PC-3 (cell line): ENCODE results near the gene INAFM2. TPM values are rescaled to one million over a fixed set of nuclear protein-coding genes. Genes with fewer than 3 reads are reported as not detected.

Experiments used
- ATAC-seq: fragments of 200-7000 bp; cut with Tn5 transposase; 2 replicates; pipeline ENCODE4 v1.9.1; 2020; ENCODE audit warnings: mild to moderate bottlenecking, moderate library complexity
- BruUV-seq: library from RNA; stranded (reverse); fragments of 400-500 nt; replicated peaks from 2 replicates; lab custom pipeline; 2021; lab: Mats Ljungman, UMichigan
- CTCF ChIA-PET: fragments of 300-600 bp; sonication (Branson Sonifier 250); formaldehyde crosslinking; loops from one replicate; lab custom pipeline; 2022; ENCODE audit warnings: antibody characterized with exemption; lab: Charles Lee
- POLR2A ChIA-PET: fragments of 300-600 bp; sonication (Branson Sonifier 250); formaldehyde crosslinking; loops from one replicate; lab custom pipeline; 2022; ENCODE audit warnings: antibody characterized with exemption; ENCODE audit not compliant: unreplicated experiment; lab: Charles Lee
- DNase-seq: peaks from one replicate; pipeline ENCODE4 v3.0.0-alpha.2; 2015
- H2AFZ ChIP-seq: fragments of 300-600 bp; sonication (generic); 2 replicates; pipeline ENCODE4 v1.6.0; 2016; ENCODE audit warnings: antibody characterized with exemption, low read length
- H3F3A ChIP-seq: fragments of 300-600 bp; sonication (generic); one replicate; pipeline ENCODE4 v1.6.0; 2017; ENCODE audit warnings: antibody characterized with exemption, low read length, control low read depth, mild to moderate bottlenecking; ENCODE audit not compliant: unreplicated experiment
- H3K27ac ChIP-seq: fragments of 300-600 bp; sonication (generic); 2 replicates; pipeline ENCODE4 v1.5.1; 2016; ENCODE audit warnings: mild to moderate bottlenecking, low read length
- H3K27me3 ChIP-seq: fragments of 300-600 bp; sonication (generic); 2 replicates; pipeline ENCODE4 v1.6.1; 2016; ENCODE audit warnings: low read length, mixed read lengths
- H3K36me3 ChIP-seq: fragments of 300-600 bp; sonication (generic); 2 replicates; pipeline ENCODE4 v1.6.1; 2016; ENCODE audit warnings: low read depth, mixed run types, low read length, mixed read lengths
- H3K4me1 ChIP-seq: fragments of 300-600 bp; sonication (generic); 2 replicates; pipeline ENCODE4 v1.5.1; 2016; ENCODE audit warnings: low read length; ENCODE audit not compliant: insufficient read depth
- H3K4me2 ChIP-seq: fragments of 300-600 bp; sonication (generic); 2 replicates; pipeline ENCODE4 v1.6.0; 2016; ENCODE audit warnings: low read length
- H3K4me3 ChIP-seq: fragments of 300-600 bp; sonication (generic); 2 replicates; pipeline ENCODE4 v1.5.1; 2016; ENCODE audit warnings: mild to moderate bottlenecking, low read length, mixed read lengths
- H3K79me2 ChIP-seq: fragments of 300-600 bp; sonication (generic); 2 replicates; pipeline ENCODE4 v1.6.1; 2017; ENCODE audit warnings: low read length, mixed read lengths
- H3K9ac ChIP-seq: fragments of 300-600 bp; sonication (generic); 2 replicates; pipeline ENCODE4 v1.6.0; 2016; ENCODE audit warnings: mild to moderate bottlenecking, low read length
- H3K9me2 ChIP-seq: fragments of 300-600 bp; sonication (generic); replicated peaks from 2 replicates; pipeline ENCODE4 v1.6.1; 2016; ENCODE audit warnings: mixed run types, low read length, mixed read lengths
- H3K9me3 ChIP-seq: fragments of 300-600 bp; sonication (generic); 2 replicates; pipeline ENCODE4 v1.6.1; 2016; ENCODE audit warnings: low read length, mixed read lengths
- H4K20me1 ChIP-seq: fragments of 300-600 bp; sonication (generic); 2 replicates; pipeline ENCODE4 v1.6.1; 2016; ENCODE audit warnings: low read length, mixed read lengths
- EZH2 ChIP-seq: fragments of 300-600 bp; sonication (generic); IDR thresholded peaks from one replicate; pipeline ENCODE4 v1.6.1; 2017; ENCODE audit warnings: antibody characterized with exemption, mild to moderate bottlenecking, low read length; ENCODE audit not compliant: unreplicated experiment
- EZH2phosphoT487 ChIP-seq: fragments of 300-600 bp; sonication (generic); IDR thresholded peaks from 2 replicates; pipeline ENCODE4 v1.6.1; 2018; ENCODE audit warnings: mild to moderate bottlenecking, antibody characterized with exemption, low read length, borderline replicate concordance
- intact Hi-C: fragments of 100-400 bp; cut with micrococcal nuclease; formaldehyde crosslinking; loops from 2 replicates; pipeline ENCODE4 v1.9.0; 2023
- total RNA-seq: library from RNA; depleted of rRNA; stranded (reverse); fragments of >200 nt; gene quantifications from 2 replicates; pipeline ENCODE4 v1.2.3, GENCODE V29; 2014
- TF ChIP-seq, protein P1 (sequence below): fragments of 300-600 bp; sonication (generic); conservative IDR thresholded peaks from 2 replicates; pipeline ENCODE4 v1.5.1; 2017; ENCODE audit warnings: antibody characterized with exemption, low read depth, mild to moderate bottlenecking, low read length

INAFM2 gene
- total RNA-seq, 1 experiment from 2014 or later: 22.1 TPM

DNA sequence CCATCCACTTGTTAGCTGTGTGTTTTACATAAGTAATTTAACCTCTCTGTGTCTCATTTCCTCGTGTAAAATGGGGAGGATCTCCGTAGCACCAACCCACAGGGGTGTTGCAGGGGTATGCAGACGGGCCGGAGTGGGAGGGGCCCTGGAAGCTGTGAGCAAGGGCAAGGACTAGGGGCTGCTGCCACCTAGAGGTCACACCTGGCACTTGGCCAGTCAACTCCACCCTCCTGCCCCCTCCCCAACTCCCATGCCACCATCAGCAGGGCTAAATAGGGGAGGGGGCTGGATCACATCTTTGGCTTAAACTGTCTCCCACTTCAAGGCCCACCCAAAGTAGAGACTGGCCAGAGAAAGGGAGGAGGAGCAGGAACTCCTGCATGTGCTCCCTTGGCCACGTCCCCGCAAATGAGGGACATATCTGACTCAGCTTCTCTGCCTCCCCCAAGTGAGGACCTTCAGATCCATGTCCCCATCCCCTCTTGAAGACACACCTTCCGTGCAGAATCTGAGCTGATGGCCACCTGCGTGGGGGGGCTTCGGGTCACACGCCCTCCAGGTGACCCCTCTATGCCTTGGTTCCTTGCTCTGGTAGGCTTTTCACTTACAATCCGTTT lies 14.7 kb downstream of the INAFM2 start:
- H3K27ac ChIP-seq: peak overlapping the region; percentile 100
- H3K9me2 ChIP-seq: no peaks in the 10 kb centered on the region
- H3K27me3 ChIP-seq: no peaks in the 10 kb centered on the region
- H3K4me3 ChIP-seq: peak overlapping the region; percentile 75
- peak overlapping the region; percentile 97 for H3K4me2 ChIP-seq
- no peaks in the 10 kb centered on the region for H4K20me1 ChIP-seq
- DNase-seq (peak; percentile 73), ATAC-seq (peak; percentile 3; the same call in 1 of the 2 replicates)
- BruUV-seq: no TSS peak
- peaks cover 10% of the 10 kb centered on the region for H3F3A ChIP-seq
- POLR2A ChIA-PET: interaction anchor here (1.1 to 2.0 kb wide), 2 partner anchors 10 to 13 kb away, joined by 3 to 8 read pairs; no protein-coding TSS in a partner anchor
- peaks cover 66% of the 10 kb centered on the region for H3K4me1 ChIP-seq
- H3K9ac ChIP-seq: peak overlapping the region; percentile 98
- no peaks in the 10 kb centered on the region for H3K9me3 ChIP-seq
- peaks cover 48% of the 10 kb centered on the region for H3K36me3 ChIP-seq
- no peak for TF ChIP-seq EZH2
- TF ChIP-seq EZH2phosphoT487: no peak
- TF ChIP-seq, protein P1, sequence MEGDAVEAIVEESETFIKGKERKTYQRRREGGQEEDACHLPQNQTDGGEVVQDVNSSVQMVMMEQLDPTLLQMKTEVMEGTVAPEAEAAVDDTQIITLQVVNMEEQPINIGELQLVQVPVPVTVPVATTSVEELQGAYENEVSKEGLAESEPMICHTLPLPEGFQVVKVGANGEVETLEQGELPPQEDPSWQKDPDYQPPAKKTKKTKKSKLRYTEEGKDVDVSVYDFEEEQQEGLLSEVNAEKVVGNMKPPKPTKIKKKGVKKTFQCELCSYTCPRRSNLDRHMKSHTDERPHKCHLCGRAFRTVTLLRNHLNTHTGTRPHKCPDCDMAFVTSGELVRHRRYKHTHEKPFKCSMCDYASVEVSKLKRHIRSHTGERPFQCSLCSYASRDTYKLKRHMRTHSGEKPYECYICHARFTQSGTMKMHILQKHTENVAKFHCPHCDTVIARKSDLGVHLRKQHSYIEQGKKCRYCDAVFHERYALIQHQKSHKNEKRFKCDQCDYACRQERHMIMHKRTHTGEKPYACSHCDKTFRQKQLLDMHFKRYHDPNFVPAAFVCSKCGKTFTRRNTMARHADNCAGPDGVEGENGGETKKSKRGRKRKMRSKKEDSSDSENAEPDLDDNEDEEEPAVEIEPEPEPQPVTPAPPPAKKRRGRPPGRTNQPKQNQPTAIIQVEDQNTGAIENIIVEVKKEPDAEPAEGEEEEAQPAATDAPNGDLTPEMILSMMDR: peak; percentile 90
- CTCF ChIA-PET: interaction anchor here (0.5 to 2.0 kb wide), 7 partner anchors 10 to 49 kb away, joined by 3 to 10 read pairs (median 4); partner anchors contain the start of gene INAFM2
- intact Hi-C loops: loop anchor here (1.0 to 5.0 kb wide), 3 partner anchors 17 to 231 kb away; partner anchors contain the start of gene BMF
- H2AFZ ChIP-seq: no peak overlapping the region
- H3K79me2 ChIP-seq: peaks cover 63% of the 10 kb centered on the region

DNA sequence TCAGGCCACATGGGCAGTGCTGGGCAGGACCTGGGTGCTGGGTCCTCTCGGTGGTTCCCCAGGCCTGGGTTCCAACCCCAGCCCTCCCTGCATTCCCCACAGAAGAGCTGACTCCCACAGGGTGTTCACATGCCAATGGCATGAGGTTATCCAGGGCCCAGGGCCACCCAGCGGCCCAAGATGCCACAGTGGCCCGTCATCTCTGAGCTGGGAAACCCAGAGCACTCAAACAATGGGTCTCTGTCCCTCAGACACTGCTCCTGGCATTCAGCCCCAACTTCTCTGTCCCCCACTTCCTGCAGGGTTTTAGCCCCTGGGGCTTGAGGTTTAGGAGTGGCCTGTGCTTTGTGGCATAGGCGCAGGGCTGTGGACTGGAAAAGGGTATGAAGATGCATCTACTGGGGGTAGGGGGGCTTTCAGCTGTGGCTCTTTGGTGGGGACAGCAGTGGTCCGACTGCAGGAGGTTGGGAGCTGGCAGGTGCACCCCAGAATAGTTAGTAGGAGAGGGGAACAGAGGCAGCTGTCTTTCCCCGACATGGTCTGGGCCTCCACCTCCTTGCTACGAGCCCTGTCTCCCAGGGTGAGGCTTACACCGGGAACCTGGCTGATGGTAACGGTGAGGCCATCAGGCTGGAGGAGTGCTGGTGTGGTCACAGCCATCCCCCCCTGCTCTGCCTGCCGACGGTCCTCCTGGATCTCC lies 15.6 kb downstream of the INAFM2 start:
- H3K9me3 ChIP-seq: no peaks in the 10 kb centered on the region
- no peaks in the 10 kb centered on the region for H4K20me1 ChIP-seq
- peak overlapping the region; percentile 100 for H3K27ac ChIP-seq
- no peak for TF ChIP-seq EZH2phosphoT487
- TF ChIP-seq, protein P1: no peak
- peaks cover 11% of the 10 kb centered on the region for H3F3A ChIP-seq
- no peak overlapping the region for H2AFZ ChIP-seq
- ATAC-seq (peak; percentile 58), DNase-seq (peak; percentile 99)
- H3K4me2 ChIP-seq: peak overlapping the region; percentile 97
- ChIA-PET POLR2A (interaction anchor here (0.6 to 2.0 kb wide), 3 partner anchors 10 to 67 kb away, joined by 3 to 8 read pairs (median 3); partner anchors contain the start of gene IVD), CTCF (interaction anchor here (0.6 to 2.0 kb wide), 10 partner anchors 11 to 82 kb away, joined by 3 to 10 read pairs (median 4); partner anchors contain the start of genes DISP2 and INAFM2)
- no peaks in the 10 kb centered on the region for H3K27me3 ChIP-seq
- intact Hi-C loops: loop anchor here (1.0 to 5.0 kb wide), 3 partner anchors 18 to 232 kb away; partner anchors contain the start of gene BMF
- peaks cover 43% of the 10 kb centered on the region for H3K36me3 ChIP-seq
- H3K4me1 ChIP-seq: peaks cover 75% of the 10 kb centered on the region
- H3K4me3 ChIP-seq: peak overlapping the region; percentile 75
- no peaks in the 10 kb centered on the region for H3K9me2 ChIP-seq
- TSS peak; percentile 88 for BruUV-seq
- peak overlapping the region; percentile 98 for H3K9ac ChIP-seq
- H3K79me2 ChIP-seq: peaks cover 63% of the 10 kb centered on the region
